B cell (primary cell): ENCODE results near the gene SSH3. TPM values are rescaled to one million over a fixed set of nuclear protein-coding genes. Genes with fewer than 3 reads are reported as not detected.

Experiments used
- ATAC-seq: fragments of 200-7000 bp; cut with Tn5 transposase; one replicate; pipeline ENCODE4 v1.10.0; 2021; ENCODE audit warnings: low read depth, mild to moderate bottlenecking, moderate number of reproducible peaks, moderate library complexity
- CTCF ChIA-PET: fragments of 350-600 bp; sonication (Branson Sonifier 250); formaldehyde crosslinking; loops from one replicate; lab custom pipeline; 2021; ENCODE audit warnings: antibody characterized with exemption, inconsistent platforms; lab: Charles Lee
- POLR2A ChIA-PET: fragments of 350-600 bp; sonication (Branson Sonifier 250); formaldehyde crosslinking; loops from one replicate; lab custom pipeline; 2021; ENCODE audit warnings: antibody characterized with exemption; lab: Charles Lee
- DNase-seq: peaks from one replicate; pipeline ENCODE4 v3.0.0; 2013
- H2AFZ ChIP-seq: 2 replicates; pipeline ENCODE4 v1.6.1; 2012; ENCODE audit warnings: mild to moderate bottlenecking, low read depth, low read length; ENCODE audit not compliant: insufficient read depth, poor library complexity, severe bottlenecking
- H3K27ac ChIP-seq, 2 donors: 1 replicate in 1 of 2; 2 replicates in 1 of 2; pipeline ENCODE4 v1.5.1; 2012 to 2013; ENCODE audit warnings: low read length in 2 of 2, mild to moderate bottlenecking in 2 of 2, moderate library complexity in 1 of 2
- H3K27me3 ChIP-seq, 4 experiments: fragments of 200-600 bp in 1 of 4; sonication (generic) in 1 of 4; replicated peaks in 1 of 4; 1 replicate in 2 of 4; 2 replicates in 2 of 4; pipeline versions ENCODE4 v1.6.1 to v1.7.0; 2013 to 2016; ENCODE audit warnings: low read length in 3 of 4, mild to moderate bottlenecking in 2 of 4, mixed read lengths in 1 of 4, moderate library complexity in 1 of 4; ENCODE audit not compliant: insufficient read depth in 4 of 4, control insufficient read depth in 3 of 4; ENCODE audit errors: control extremely low read depth in 1 of 4
- H3K36me3 ChIP-seq, 2 experiments: replicated peaks in 1 of 2; 1 replicate in 1 of 2; 2 replicates in 1 of 2; pipeline versions ENCODE4 v1.6.1 to v1.7.1; 2013; ENCODE audit warnings: low read length in 1 of 2; ENCODE audit not compliant: insufficient read depth in 2 of 2, control insufficient read depth in 1 of 2; ENCODE audit errors: control extremely low read depth in 1 of 2, extremely low read depth in 1 of 2
- H3K4me1 ChIP-seq, 2 donors: fragments of 200-600 bp in 1 of 2; sonication (generic) in 1 of 2; 1 replicate in 1 of 2; 2 replicates in 1 of 2; pipeline versions ENCODE4 v1.5.1 to v1.6.1; 2013 to 2017; ENCODE audit warnings: low read length in 2 of 2; ENCODE audit not compliant: control insufficient read depth in 2 of 2, insufficient read depth in 2 of 2
- H3K4me2 ChIP-seq: replicated peaks from 2 replicates; pipeline ENCODE3; 2012; ENCODE audit warnings: mild to moderate bottlenecking, low read depth, low read length; ENCODE audit not compliant: poor library complexity, severe bottlenecking
- H3K4me3 ChIP-seq, 5 experiments: fragments of 200-600 bp in 1 of 5; sonication (generic) in 1 of 5; 1 replicate in 3 of 5; 2 replicates in 2 of 5; pipeline versions ENCODE4 v1.5.1 to v1.7.0; 2011 to 2016; ENCODE audit warnings: low read length in 4 of 5, mild to moderate bottlenecking in 4 of 5, low read depth in 2 of 5, control low read depth in 1 of 5, moderate library complexity in 1 of 5; ENCODE audit not compliant: insufficient read depth in 1 of 5; ENCODE audit errors: control extremely low read depth in 1 of 5, extremely low read depth in 1 of 5
- H3K79me2 ChIP-seq: fragments of 200-600 bp; sonication (generic); one replicate; pipeline ENCODE4 v1.6.0; 2016; ENCODE audit warnings: low read length; ENCODE audit not compliant: control insufficient read depth, insufficient read depth
- H3K9ac ChIP-seq: fragments of 200-600 bp; sonication (generic); 2 replicates; pipeline ENCODE4 v1.6.1; 2017; ENCODE audit warnings: mild to moderate bottlenecking, low read length, moderate library complexity
- H3K9me3 ChIP-seq, 3 donors: one replicate each; pipeline versions ENCODE4 v1.6.1 to v1.7.1; 2013; ENCODE audit warnings: low read length in 2 of 3; ENCODE audit not compliant: control insufficient read depth in 2 of 3, insufficient read depth in 1 of 3; ENCODE audit errors: control extremely low read depth in 1 of 3
- H4K20me1 ChIP-seq: 2 replicates; pipeline ENCODE4 v1.6.0; 2012; ENCODE audit warnings: mild to moderate bottlenecking, low read length; ENCODE audit not compliant: insufficient read depth, control insufficient read depth, poor library complexity, severe bottlenecking
- H3K27ac Mint-ChIP-seq: one replicate; pipeline ENCODE4 v1.8.0; 2021; ENCODE audit warnings: mixed read lengths
- H3K27me3 Mint-ChIP-seq: one replicate; pipeline ENCODE4 v1.8.0; 2021; ENCODE audit warnings: mixed read lengths
- H3K4me1 Mint-ChIP-seq: one replicate; pipeline ENCODE4 v1.8.0; 2021; ENCODE audit warnings: mixed read lengths
- H3K4me3 Mint-ChIP-seq: one replicate; pipeline ENCODE4 v1.8.0; 2021; ENCODE audit warnings: mixed read lengths
- H3K9me3 Mint-ChIP-seq: one replicate; pipeline ENCODE4 v1.8.0; 2022; ENCODE audit warnings: mixed read lengths; ENCODE audit not compliant: insufficient read depth
- CTCF ChIP-seq: fragments of 200-600 bp; IDR thresholded peaks from one replicate; pipeline ENCODE4 v1.8.0; 2022; ENCODE audit warnings: antibody characterized with exemption, mild to moderate bottlenecking
- EZH2 ChIP-seq: IDR thresholded peaks from 2 replicates; pipeline ENCODE4 v1.6.1; 2012; ENCODE audit warnings: borderline replicate concordance, low read depth, mild to moderate bottlenecking, moderate library complexity, low read length; ENCODE audit not compliant: insufficient read depth, poor library complexity, severe bottlenecking
- WGBS: methylation state at CpG from one replicate; pipeline ENCODE4 v1.1.5; 2013; ENCODE audit warnings: missing lambda C conversion rate; ENCODE audit not compliant: insufficient coverage; 5-methylcytosine and 5-hydroxymethylcytosine counted together
- intact Hi-C: fragments of 100-400 bp; cut with micrococcal nuclease; formaldehyde crosslinking; loops from one replicate; pipeline ENCODE4 v1.10.0; 2022
- polyA plus RNA-seq: library from polyadenylated mRNA; depleted of rRNA; stranded (reverse); fragments of >200 nt; gene quantifications from 2 replicates; pipeline ENCODE4 v1.2.3, GENCODE V29; 2012
- total RNA-seq, 2 donors: library from RNA; stranded (reverse); fragments of 120-200 nt in 1 of 2; gene quantifications; 1 replicate in 1 of 2; 2 replicates in 1 of 2; pipeline versions ENCODE4 v1.2.3 to v1.2.4, GENCODE V29; 2013 to 2022

SSH3 gene
- total and polyA plus RNA-seq, 2 donors (not counting 1 experiment from before 2014, with no cell fraction given), result 4.0 to 7.2 TPM

DNA sequence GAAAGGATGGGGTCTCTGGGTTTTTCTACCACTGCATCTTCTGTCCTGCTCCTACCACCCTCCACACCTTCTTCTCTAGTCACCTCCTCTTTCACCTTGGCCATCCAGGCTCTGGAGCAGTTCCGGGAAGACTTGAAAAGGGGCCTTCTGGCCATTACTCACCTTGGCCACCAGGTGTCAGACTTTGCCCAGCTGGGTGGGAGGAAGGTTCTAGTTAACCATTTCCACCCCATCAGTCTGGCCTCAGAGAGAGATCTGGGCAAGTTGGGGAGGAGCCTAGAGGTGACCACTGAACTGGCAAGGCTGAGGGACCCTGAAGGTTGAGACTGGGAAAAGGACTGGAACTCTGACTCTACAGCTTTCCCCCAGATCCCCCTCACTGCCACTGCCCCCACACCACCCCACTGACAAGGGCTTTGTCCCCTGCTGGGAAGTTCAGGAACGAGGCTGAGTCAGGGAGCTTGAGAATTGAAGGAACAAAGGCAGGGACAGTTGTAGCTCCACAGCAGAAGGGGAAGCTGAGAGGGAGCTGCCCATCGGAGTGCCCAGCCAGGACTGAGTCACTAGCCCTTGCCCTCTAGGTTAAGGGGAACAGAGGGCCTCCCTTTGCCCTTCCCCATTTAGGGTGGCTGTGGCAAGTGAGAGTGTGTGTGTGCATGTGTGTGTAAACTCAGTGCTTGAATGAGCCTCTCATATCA, 53.7 kb downstream of the SSH3 start:
- Histone ChIP-seq H3K36me3 (peaks cover 0 to 3% of the 10 kb centered on the region in 2 experiments), H3K27ac (peak overlapping the region; percentile 94 to 96), H3K4me2 (peak overlapping the region; percentile 97), H3K4me1 (peaks cover 56 to 63% of the 10 kb centered on the region in 2 donors), H3K9me3 (no peaks in the 10 kb centered on the region), H3K4me3 (peak overlapping the region in 1 of 5 experiments; percentile 8), H2AFZ (peak overlapping the region; percentile 47), H3K9ac (peak overlapping the region; percentile 9), H3K27me3 (no peaks in the 10 kb centered on the region), H4K20me1 (peaks cover 8% of the 10 kb centered on the region), H3K79me2 (peaks cover 59% of the 10 kb centered on the region)
- no peaks in the 10 kb centered on the region for H3K9me3 Mint-ChIP-seq
- peak overlapping the region; percentile 100 for H3K27ac Mint-ChIP-seq
- H3K4me3 Mint-ChIP-seq, result peak overlapping the region; percentile 64
- intact Hi-C loops, result loop anchor here (1.0 to 10.0 kb wide), 3 partner anchors 17 to 448 kb away; no protein-coding TSS in a partner anchor
- H3K27me3 Mint-ChIP-seq, result no peaks in the 10 kb centered on the region
- TF ChIP-seq EZH2 (no peak), CTCF (peak; percentile 94)
- DNase-seq (peak; percentile 80), ATAC-seq (no peak)
- CTCF ChIA-PET, result interaction anchor here (0.6 to 42.2 kb wide), 19 partner anchors 2 to 205 kb away, joined by 3 to 2379 read pairs (median 4); partner anchors contain the start of genes CDK2AP2, CLCF1, PITPNM1 and POLD4
- H3K4me1 Mint-ChIP-seq, result peaks cover 74% of the 10 kb centered on the region
- POLR2A ChIA-PET, result interaction anchor here (0.5 to 9.0 kb wide), 7 partner anchors 10 to 1939 kb away, joined by 3 to 323 read pairs (median 6); partner anchors contain the start of genes CLCF1 and RAD9A
- WGBS, result 42% methylated on average over 2 of the region's 3 CpGs
